Measurements from ENCODE around the gene LMX1A. TPM values are rescaled to one million over a fixed set of nuclear protein-coding genes. Genes with fewer than 3 reads are reported as not detected.

LMX1A gene
- polyA plus RNA-seq, 1 donor (not counting 4 experiments of a cell fraction or from before 2014, with no cell fraction given), result not detected

DNA sequence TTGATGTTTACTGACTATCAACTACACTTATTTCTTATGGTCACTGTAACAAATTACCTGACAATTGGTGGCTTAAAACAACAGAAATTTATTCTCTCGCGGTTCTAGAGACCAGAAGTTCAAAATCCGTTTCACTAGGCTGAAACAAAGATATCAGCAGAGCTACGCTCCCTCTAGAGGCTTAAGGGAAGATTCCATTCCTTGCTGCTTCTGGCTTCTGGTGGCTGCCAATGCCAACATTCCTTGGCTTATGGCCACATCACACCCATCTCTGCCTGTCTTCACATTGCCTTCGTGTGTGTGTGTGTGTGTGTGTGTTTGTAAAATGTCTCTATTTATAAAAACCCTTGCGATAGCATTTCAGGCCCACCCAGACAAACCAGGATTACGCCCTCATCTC lies 66.4 kb downstream of the LMX1A start:
- H3K27ac ChIP-seq (ENCODE audit: control insufficient read depth, insufficient read depth, low read length), result no peak overlapping the region
- H3K4me3 ChIP-seq (ENCODE audit: control insufficient read depth in 2 of 3, extremely low read depth in 1 of 3, insufficient read depth in 2 of 3, low read depth in 1 of 3, low read length in 3 of 3), result no peak overlapping the region
- no peak for FAIRE-seq
- H3K4me2 ChIP-seq (ENCODE audit: control insufficient read depth, extremely low read depth, insufficient read depth, low read depth, low read length), result no peak overlapping the region
- H3K4me1 ChIP-seq (ENCODE audit: control insufficient read depth, extremely low read depth, insufficient read depth, low read length), result no peaks in the 10 kb centered on the region
- no peak for DNase-seq (ENCODE audit: low read depth, low spot score)
- dilution Hi-C loops (cut with MboI; ENCODE audit: extremely low pct_ligation_motif_present, low sequenced_read_pairs), result no loop called here
- no peaks in the 10 kb centered on the region for H3K9me3 ChIP-seq (ENCODE audit: control insufficient read depth, low read depth, low read length)
- H3K79me2 ChIP-seq (ENCODE audit: control insufficient read depth, insufficient read depth, low read length), result no peaks in the 10 kb centered on the region
- no peak overlapping the region for H2AFZ ChIP-seq (ENCODE audit: control insufficient read depth, low read length)
- peaks cover 13% of the 10 kb centered on the region for H3K27me3 ChIP-seq (ENCODE audit: control insufficient read depth, extremely low read depth, insufficient read depth, low read length)
- no peaks in the 10 kb centered on the region for H3K9me1 ChIP-seq (ENCODE audit: control insufficient read depth, extremely low read depth, insufficient read depth, low read length)
- H3K36me3 ChIP-seq (ENCODE audit: control insufficient read depth in 2 of 2, extremely low read depth in 1 of 2, insufficient read depth in 2 of 2, low read length in 2 of 2), result no peaks in the 10 kb centered on the region
- no peaks in the 10 kb centered on the region for H4K20me1 ChIP-seq (ENCODE audit: control insufficient read depth, extremely low read depth, insufficient read depth, low read length)
- no peak overlapping the region for H3K9ac ChIP-seq (ENCODE audit: control insufficient read depth, extremely low read depth, insufficient read depth, low read length)
- TF ChIP-seq EZH2 (IDR thresholded peaks at IDR 0.05; ENCODE audit: low read length), result no peak
- TF ChIP-seq, protein P1, sequence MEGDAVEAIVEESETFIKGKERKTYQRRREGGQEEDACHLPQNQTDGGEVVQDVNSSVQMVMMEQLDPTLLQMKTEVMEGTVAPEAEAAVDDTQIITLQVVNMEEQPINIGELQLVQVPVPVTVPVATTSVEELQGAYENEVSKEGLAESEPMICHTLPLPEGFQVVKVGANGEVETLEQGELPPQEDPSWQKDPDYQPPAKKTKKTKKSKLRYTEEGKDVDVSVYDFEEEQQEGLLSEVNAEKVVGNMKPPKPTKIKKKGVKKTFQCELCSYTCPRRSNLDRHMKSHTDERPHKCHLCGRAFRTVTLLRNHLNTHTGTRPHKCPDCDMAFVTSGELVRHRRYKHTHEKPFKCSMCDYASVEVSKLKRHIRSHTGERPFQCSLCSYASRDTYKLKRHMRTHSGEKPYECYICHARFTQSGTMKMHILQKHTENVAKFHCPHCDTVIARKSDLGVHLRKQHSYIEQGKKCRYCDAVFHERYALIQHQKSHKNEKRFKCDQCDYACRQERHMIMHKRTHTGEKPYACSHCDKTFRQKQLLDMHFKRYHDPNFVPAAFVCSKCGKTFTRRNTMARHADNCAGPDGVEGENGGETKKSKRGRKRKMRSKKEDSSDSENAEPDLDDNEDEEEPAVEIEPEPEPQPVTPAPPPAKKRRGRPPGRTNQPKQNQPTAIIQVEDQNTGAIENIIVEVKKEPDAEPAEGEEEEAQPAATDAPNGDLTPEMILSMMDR (optimal IDR thresholded peaks at IDR 0.05 in 1 of 3, IDR thresholded peaks at IDR 0.05 in 1 of 3, conservative IDR thresholded peaks at IDR 0.05 in 1 of 3; ENCODE audit: extremely low read depth in 1 of 3, insufficient read depth in 2 of 3, low read length in 3 of 3), result peak; percentile 15 to 34 (median 29)

DNA sequence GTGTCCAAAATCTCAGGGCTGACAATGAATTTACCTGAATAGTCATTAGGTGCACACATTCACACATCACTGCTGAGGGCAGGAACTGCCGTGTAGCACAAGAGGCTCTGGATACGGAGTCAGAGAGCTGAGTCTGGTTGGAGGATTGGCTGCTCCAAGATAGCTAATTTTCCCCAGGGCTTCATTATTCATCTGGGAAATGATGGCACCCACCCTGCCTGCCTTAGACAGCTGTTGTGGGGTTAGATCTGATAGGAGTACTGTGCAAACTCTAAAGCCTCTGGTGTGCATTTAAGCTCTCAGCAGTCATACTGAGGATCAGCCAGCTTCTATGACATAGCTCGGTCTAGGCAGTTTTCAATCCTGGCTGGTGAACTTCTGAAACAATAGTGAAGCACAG lies 67.0 kb downstream of the LMX1A start:
- Histone ChIP-seq H3K27ac (ENCODE audit: control insufficient read depth, insufficient read depth, low read length) (no peak overlapping the region), H3K9me1 (ENCODE audit: control insufficient read depth, extremely low read depth, insufficient read depth, low read length) (no peaks in the 10 kb centered on the region)

More for the DNA sequence above, 67.0 kb downstream of the LMX1A start:
- DNase-seq (ENCODE audit: low read depth, low spot score) (no peak), FAIRE-seq (no peak)
- Histone ChIP-seq H3K27me3 (ENCODE audit: control insufficient read depth, extremely low read depth, insufficient read depth, low read length) (peaks cover 18% of the 10 kb centered on the region), H3K36me3 (ENCODE audit: control insufficient read depth in 2 of 2, extremely low read depth in 1 of 2, insufficient read depth in 2 of 2, low read length in 2 of 2) (no peaks in the 10 kb centered on the region), H2AFZ (ENCODE audit: control insufficient read depth, low read length) (no peak overlapping the region), H3K4me3 (ENCODE audit: control insufficient read depth in 2 of 3, extremely low read depth in 1 of 3, insufficient read depth in 2 of 3, low read depth in 1 of 3, low read length in 3 of 3) (no peak overlapping the region), H3K9me3 (ENCODE audit: control insufficient read depth, low read depth, low read length) (no peaks in the 10 kb centered on the region), H3K4me1 (ENCODE audit: control insufficient read depth, extremely low read depth, insufficient read depth, low read length) (no peaks in the 10 kb centered on the region), H3K4me2 (ENCODE audit: control insufficient read depth, extremely low read depth, insufficient read depth, low read depth, low read length) (no peak overlapping the region), H3K9ac (ENCODE audit: control insufficient read depth, extremely low read depth, insufficient read depth, low read length) (no peak overlapping the region), H4K20me1 (ENCODE audit: control insufficient read depth, extremely low read depth, insufficient read depth, low read length) (no peaks in the 10 kb centered on the region), H3K79me2 (ENCODE audit: control insufficient read depth, insufficient read depth, low read length) (no peaks in the 10 kb centered on the region)
- dilution Hi-C loops (cut with MboI; ENCODE audit: extremely low pct_ligation_motif_present, low sequenced_read_pairs), result no loop called here
- TF ChIP-seq, protein P1 (optimal IDR thresholded peaks at IDR 0.05 in 1 of 3, IDR thresholded peaks at IDR 0.05 in 1 of 3, conservative IDR thresholded peaks at IDR 0.05 in 1 of 3; ENCODE audit: extremely low read depth in 1 of 3, insufficient read depth in 2 of 3, low read length in 3 of 3), result no peak
- no peak for TF ChIP-seq EZH2 (IDR thresholded peaks at IDR 0.05; ENCODE audit: low read length)

All from keratinocyte (primary cell).